VCaP (cell line): ENCODE data around the gene ATP2A3.

Experiments used
- H3K27ac ChIP-seq: fragments of 450-650 bp; 2 replicates; pipeline ENCODE4 v1.5.1; 2017
- TF ChIP-seq, protein P1 (sequence below): fragments of 450-650 bp; conservative IDR thresholded peaks from 2 replicates; pipeline ENCODE4 v1.5.1; 2017; ENCODE audit warnings: mild to moderate bottlenecking, moderate library complexity

ATP2A3 gene

DNA sequence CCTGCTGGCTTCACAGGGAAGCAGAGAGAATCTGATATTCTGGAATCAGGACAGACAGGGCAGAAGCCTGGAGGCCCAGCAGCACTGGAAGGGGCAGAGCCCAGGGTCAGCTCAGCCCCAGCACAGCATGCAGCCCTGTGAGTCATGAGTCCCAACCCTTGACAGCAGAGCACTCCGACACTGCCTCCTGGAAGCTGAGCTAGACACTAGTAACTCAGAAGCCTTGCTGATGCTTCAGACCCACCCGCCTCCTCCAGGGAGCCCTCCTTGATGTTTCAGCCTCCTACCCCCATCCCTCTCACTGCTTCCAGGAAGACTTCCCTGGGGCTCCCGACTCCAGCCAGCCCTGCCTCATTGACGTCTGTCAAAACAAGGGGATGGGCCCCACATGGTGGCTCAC, 78.3 kb downstream of the ATP2A3 start:
- H3K27ac ChIP-seq: no peak overlapping the region
- TF ChIP-seq, protein P1, sequence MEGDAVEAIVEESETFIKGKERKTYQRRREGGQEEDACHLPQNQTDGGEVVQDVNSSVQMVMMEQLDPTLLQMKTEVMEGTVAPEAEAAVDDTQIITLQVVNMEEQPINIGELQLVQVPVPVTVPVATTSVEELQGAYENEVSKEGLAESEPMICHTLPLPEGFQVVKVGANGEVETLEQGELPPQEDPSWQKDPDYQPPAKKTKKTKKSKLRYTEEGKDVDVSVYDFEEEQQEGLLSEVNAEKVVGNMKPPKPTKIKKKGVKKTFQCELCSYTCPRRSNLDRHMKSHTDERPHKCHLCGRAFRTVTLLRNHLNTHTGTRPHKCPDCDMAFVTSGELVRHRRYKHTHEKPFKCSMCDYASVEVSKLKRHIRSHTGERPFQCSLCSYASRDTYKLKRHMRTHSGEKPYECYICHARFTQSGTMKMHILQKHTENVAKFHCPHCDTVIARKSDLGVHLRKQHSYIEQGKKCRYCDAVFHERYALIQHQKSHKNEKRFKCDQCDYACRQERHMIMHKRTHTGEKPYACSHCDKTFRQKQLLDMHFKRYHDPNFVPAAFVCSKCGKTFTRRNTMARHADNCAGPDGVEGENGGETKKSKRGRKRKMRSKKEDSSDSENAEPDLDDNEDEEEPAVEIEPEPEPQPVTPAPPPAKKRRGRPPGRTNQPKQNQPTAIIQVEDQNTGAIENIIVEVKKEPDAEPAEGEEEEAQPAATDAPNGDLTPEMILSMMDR: no peak

DNA sequence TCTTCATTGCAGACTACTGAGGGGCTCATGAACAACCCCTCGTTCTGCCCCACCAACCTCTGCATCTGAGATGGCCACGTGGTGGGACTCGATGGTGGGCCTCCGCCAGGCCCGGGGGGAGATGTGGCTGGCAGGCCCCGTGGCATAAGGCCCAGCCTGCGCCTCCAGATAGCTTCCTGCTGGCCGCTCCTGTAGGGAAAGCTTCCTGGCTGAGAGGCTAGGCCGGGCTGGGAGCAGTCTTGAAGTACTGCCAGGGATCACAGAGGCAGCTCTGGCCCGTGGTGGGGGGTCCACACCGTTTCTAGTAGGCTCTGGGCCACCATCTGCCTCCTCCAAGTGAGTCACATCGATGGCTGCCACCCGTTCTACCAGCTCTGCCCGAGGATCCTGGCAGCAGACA, 79.0 kb downstream of the ATP2A3 start:
- H3K27ac ChIP-seq: no peak overlapping the region; the same call in 1 of the 2 replicates
- TF ChIP-seq, protein P1: no peak

DNA sequence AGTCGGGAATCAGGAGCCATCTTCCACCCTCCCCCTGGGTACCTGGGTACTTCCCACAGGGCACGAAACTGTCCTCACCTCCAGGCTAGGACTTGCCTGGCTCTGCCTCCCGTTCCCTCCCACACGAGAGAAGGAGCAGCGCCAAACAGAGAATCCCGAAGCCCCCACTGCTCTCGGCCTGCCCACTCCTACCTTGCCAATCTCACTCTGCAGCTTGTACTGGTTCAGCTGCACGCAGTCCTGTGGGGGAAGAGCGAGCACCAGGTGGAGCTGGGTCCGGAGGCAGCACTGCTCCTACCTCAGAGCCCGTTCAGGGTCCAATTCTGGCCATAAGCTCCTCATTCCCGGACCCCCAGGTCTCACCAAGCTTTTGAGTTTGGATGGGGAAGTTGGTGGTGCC, 80.0 kb downstream of the ATP2A3 start:
- no peak overlapping the region for H3K27ac ChIP-seq
- TF ChIP-seq, protein P1: no peak

GRCh38 chr17:3882276-3882675, 82.0 kb downstream of the ATP2A3 start:
- H3K27ac ChIP-seq: no peak overlapping the region
- TF ChIP-seq, protein P1: no peak

GRCh38 chr17:3880983-3881382, 83.3 kb downstream of the ATP2A3 start:
- H3K27ac ChIP-seq: no peak overlapping the region
- TF ChIP-seq, protein P1: no peak

DNA sequence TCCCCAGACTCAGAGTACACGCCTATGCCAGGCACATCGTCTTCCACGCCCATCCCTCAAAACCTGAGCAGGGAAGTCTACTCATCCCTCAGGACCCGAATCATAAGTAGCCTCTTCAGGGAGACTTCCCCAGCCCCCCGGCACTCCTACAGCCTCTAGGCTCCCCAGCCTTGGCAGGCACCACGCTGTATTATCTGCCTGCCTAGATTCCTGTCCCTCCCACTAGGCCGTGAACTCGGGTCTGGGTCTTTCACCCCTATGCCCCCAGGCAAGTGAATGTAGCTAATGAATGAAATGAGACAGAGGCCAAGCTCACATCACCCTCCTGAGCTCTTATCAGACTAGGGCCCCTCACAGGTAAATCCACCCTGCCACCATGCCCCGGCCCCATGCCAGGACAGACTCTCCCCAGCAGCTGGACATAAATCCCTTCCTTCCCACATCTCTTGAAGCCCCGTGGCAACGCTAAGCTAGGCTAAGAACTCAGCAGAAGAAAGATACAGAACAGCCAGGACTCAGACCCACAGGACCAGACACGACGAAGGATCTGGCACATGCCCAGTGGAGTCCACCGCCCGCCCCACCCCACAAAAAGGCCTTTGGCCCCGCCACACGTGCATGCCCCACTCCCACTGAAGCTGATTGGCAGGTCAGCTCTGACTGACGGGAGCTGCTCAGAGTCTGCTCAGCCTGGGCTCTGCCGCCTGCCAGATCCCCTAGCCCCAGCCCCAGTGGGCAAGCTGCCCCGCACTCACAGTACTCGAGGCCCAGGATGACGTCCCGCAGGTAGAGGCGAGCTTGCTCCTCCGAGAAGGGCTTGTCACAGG, 84.4 kb downstream of the ATP2A3 start:
- TF ChIP-seq, protein P1: no peak
- no peak overlapping the region for H3K27ac ChIP-seq

DNA sequence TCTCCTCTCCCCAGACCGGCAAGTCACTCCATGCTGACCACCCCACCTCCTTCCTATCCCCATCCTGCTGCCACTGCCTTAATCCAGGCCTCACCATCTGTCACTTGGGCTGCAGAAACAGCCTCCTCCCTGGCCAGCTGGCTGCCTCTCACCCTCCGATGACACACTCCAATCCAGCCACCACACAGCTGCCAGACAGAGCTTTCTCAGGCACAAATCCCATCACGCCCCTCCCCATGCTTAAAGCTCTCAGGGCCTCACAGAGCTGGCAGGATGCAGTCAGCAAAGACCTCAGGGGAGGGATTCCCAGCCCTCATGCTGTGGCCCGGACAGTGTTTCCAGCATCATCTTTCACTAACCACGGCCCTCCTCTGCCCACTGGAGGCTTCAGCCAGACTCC, 85.1 kb downstream of the ATP2A3 start:
- TF ChIP-seq, protein P1: no peak
- H3K27ac ChIP-seq: no peak overlapping the region
